ENCODE data around the gene PELI2. TPM values are rescaled to one million over a fixed set of nuclear protein-coding genes. Genes with fewer than 3 reads are reported as not detected.
A peak's percentile ranks its signal among the peaks of the same experiment; 100 is the strongest.

The PELI2 gene
- total RNA-seq, 2 donors from 2014 or later, result 1.1 to 2.4 TPM

- H3K4me3 Mint-ChIP-seq, result no peak overlapping the region
- no peak for ATAC-seq
- H3K9me3 Mint-ChIP-seq, result no peaks in the 10 kb centered on the region
These were observed 78.9 kb downstream of the PELI2 start for GRCh38 chr14:56197150-56197549.

GRCh38 chr14:56198438-56198837 is 80.2 kb downstream of the PELI2 start:
- H3K27me3 Mint-ChIP-seq, result no peaks in the 10 kb centered on the region
- H3K9me3 Mint-ChIP-seq, result no peaks in the 10 kb centered on the region
- no peak for ATAC-seq
- H3K27ac Mint-ChIP-seq, result no peak overlapping the region
- H3K36me3 Mint-ChIP-seq, result no peaks in the 10 kb centered on the region
- H3K4me1 Mint-ChIP-seq (ENCODE audit: low read depth in 2 of 2), result peaks cover 12 to 19% of the 10 kb centered on the region in 2 donors
- H3K4me3 Mint-ChIP-seq, result no peak overlapping the region
- no peak for DNase-seq (ENCODE audit: low spot score)

More at GRCh38 chr14:56197150-56197549, 78.9 kb downstream of the PELI2 start:
- DNase-seq (ENCODE audit: low spot score), result no peak
- no peaks in the 10 kb centered on the region for H3K27me3 Mint-ChIP-seq
- no peak overlapping the region for H3K27ac Mint-ChIP-seq
- no peaks in the 10 kb centered on the region for H3K36me3 Mint-ChIP-seq
- peaks cover 12 to 19% of the 10 kb centered on the region in 2 donors for H3K4me1 Mint-ChIP-seq (ENCODE audit: low read depth in 2 of 2)

GRCh38 chr14:56199095-56199981 is 81.1 kb downstream of the PELI2 start:
- Mint-ChIP-seq H3K36me3 (no peaks in the 10 kb centered on the region), H3K27me3 (no peaks in the 10 kb centered on the region), H3K4me1 (ENCODE audit: low read depth in 2 of 2) (peaks cover 9 to 16% of the 10 kb centered on the region in 2 donors), H3K9me3 (no peaks in the 10 kb centered on the region), H3K27ac (no peak overlapping the region), H3K4me3 (no peak overlapping the region)
- ATAC-seq, result peak in 1 of 2 donors; percentile 32
- DNase-seq (ENCODE audit: low spot score), result no peak

GRCh38 chr14:56199982-56200577 is 81.9 kb downstream of the PELI2 start:
- Mint-ChIP-seq H3K36me3 (no peaks in the 10 kb centered on the region), H3K4me1 (ENCODE audit: low read depth in 2 of 2) (peaks cover 8 to 9% of the 10 kb centered on the region in 2 donors), H3K9me3 (no peaks in the 10 kb centered on the region), H3K27ac (no peak overlapping the region), H3K4me3 (no peak overlapping the region), H3K27me3 (no peaks in the 10 kb centered on the region)
- DNase-seq (ENCODE audit: low spot score) (no peak), ATAC-seq (no peak)

GRCh38 chr14:56202256-56202655 is 84.0 kb downstream of the PELI2 start:
- ATAC-seq, result no peak
- DNase-seq (ENCODE audit: low spot score), result no peak
- no peaks in the 10 kb centered on the region for H3K36me3 Mint-ChIP-seq
- no peaks in the 10 kb centered on the region for H3K9me3 Mint-ChIP-seq
- no peak overlapping the region for H3K27ac Mint-ChIP-seq
- no peaks in the 10 kb centered on the region for H3K4me1 Mint-ChIP-seq (ENCODE audit: low read depth in 2 of 2)
- no peak overlapping the region for H3K4me3 Mint-ChIP-seq
- H3K27me3 Mint-ChIP-seq, result no peaks in the 10 kb centered on the region

- ATAC-seq (no peak), DNase-seq (ENCODE audit: low spot score) (no peak)
- Mint-ChIP-seq H3K36me3 (no peaks in the 10 kb centered on the region), H3K27ac (no peak overlapping the region), H3K4me1 (ENCODE audit: low read depth in 2 of 2) (peaks cover 13 to 14% of the 10 kb centered on the region in 2 donors), H3K4me3 (no peak overlapping the region), H3K27me3 (peaks cover 0 to 9% of the 10 kb centered on the region in 2 donors), H3K9me3 (no peaks in the 10 kb centered on the region)
These were observed 87.7 kb downstream of the PELI2 start for GRCh38 chr14:56205881-56206280.

GRCh38 chr14:56206596-56206995 is 88.4 kb downstream of the PELI2 start:
- DNase-seq (ENCODE audit: low spot score) (no peak), ATAC-seq (no peak)
- H3K27ac Mint-ChIP-seq, result no peak overlapping the region
- no peak overlapping the region for H3K4me3 Mint-ChIP-seq
- no peaks in the 10 kb centered on the region for H3K9me3 Mint-ChIP-seq
- no peaks in the 10 kb centered on the region for H3K36me3 Mint-ChIP-seq
- peaks cover 0 to 9% of the 10 kb centered on the region in 2 donors for H3K27me3 Mint-ChIP-seq
- peaks cover 20% of the 10 kb centered on the region in 2 donors for H3K4me1 Mint-ChIP-seq (ENCODE audit: low read depth in 2 of 2)

GRCh38 chr14:56207626-56208292 is 89.5 kb downstream of the PELI2 start:
- Mint-ChIP-seq H3K9me3 (no peaks in the 10 kb centered on the region), H3K27ac (no peak overlapping the region), H3K4me1 (ENCODE audit: low read depth in 2 of 2) (peaks cover 20 to 23% of the 10 kb centered on the region in 2 donors), H3K4me3 (no peak overlapping the region), H3K36me3 (no peaks in the 10 kb centered on the region), H3K27me3 (peaks cover 0 to 9% of the 10 kb centered on the region in 2 donors)
- DNase-seq (ENCODE audit: low spot score), result no peak
- no peak for ATAC-seq

GRCh38 chr14:56208520-56208919 is 90.3 kb downstream of the PELI2 start:
- Mint-ChIP-seq H3K4me3 (no peak overlapping the region), H3K27ac (no peak overlapping the region), H3K27me3 (peaks cover 0 to 9% of the 10 kb centered on the region in 2 donors), H3K9me3 (no peaks in the 10 kb centered on the region), H3K36me3 (no peaks in the 10 kb centered on the region), H3K4me1 (ENCODE audit: low read depth in 2 of 2) (peaks cover 20 to 27% of the 10 kb centered on the region in 2 donors)
- DNase-seq (ENCODE audit: low spot score), result no peak
- no peak for ATAC-seq

GRCh38 chr14:56210571-56210970 is 92.4 kb downstream of the PELI2 start:
- H3K4me3 Mint-ChIP-seq, result no peak overlapping the region
- no peak for ATAC-seq
- no peaks in the 10 kb centered on the region for H3K36me3 Mint-ChIP-seq
- H3K27me3 Mint-ChIP-seq, result peaks cover 0 to 9% of the 10 kb centered on the region in 2 donors
- H3K9me3 Mint-ChIP-seq, result no peaks in the 10 kb centered on the region
- no peak for DNase-seq (ENCODE audit: low spot score)
- H3K27ac Mint-ChIP-seq, result no peak overlapping the region
- peaks cover 20 to 27% of the 10 kb centered on the region in 2 donors for H3K4me1 Mint-ChIP-seq (ENCODE audit: low read depth in 2 of 2)

- Mint-ChIP-seq H3K4me3 (no peak overlapping the region), H3K36me3 (no peaks in the 10 kb centered on the region), H3K4me1 (ENCODE audit: low read depth in 2 of 2) (peaks cover 20 to 27% of the 10 kb centered on the region in 2 donors), H3K27me3 (peaks cover 0 to 9% of the 10 kb centered on the region in 2 donors), H3K9me3 (no peaks in the 10 kb centered on the region), H3K27ac (peak overlapping the region in 1 of 2 donors; percentile 32)
- peak; percentile 70 to 74 for ATAC-seq
- DNase-seq (ENCODE audit: low spot score), result no peak
These were observed 92.9 kb downstream of the PELI2 start for GRCh38 chr14:56211084-56211483.

- Mint-ChIP-seq H3K36me3 (no peaks in the 10 kb centered on the region), H3K27ac (peak overlapping the region in 1 of 2 donors; percentile 32), H3K4me3 (no peak overlapping the region), H3K27me3 (peaks cover 0 to 9% of the 10 kb centered on the region in 2 donors), H3K9me3 (no peaks in the 10 kb centered on the region), H3K4me1 (ENCODE audit: low read depth in 2 of 2) (peaks cover 20 to 27% of the 10 kb centered on the region in 2 donors)
- ATAC-seq (no peak), DNase-seq (ENCODE audit: low spot score) (no peak)
These were observed 93.6 kb downstream of the PELI2 start for GRCh38 chr14:56211844-56212243.

- no peak for ATAC-seq
- Mint-ChIP-seq H3K36me3 (no peaks in the 10 kb centered on the region), H3K4me1 (ENCODE audit: low read depth in 2 of 2) (peaks cover 20 to 27% of the 10 kb centered on the region in 2 donors), H3K27me3 (peaks cover 0 to 9% of the 10 kb centered on the region in 2 donors), H3K4me3 (no peak overlapping the region), H3K9me3 (no peaks in the 10 kb centered on the region), H3K27ac (no peak overlapping the region)
- no peak for DNase-seq (ENCODE audit: low spot score)
These were observed 94.3 kb downstream of the PELI2 start for GRCh38 chr14:56212521-56212920.

GRCh38 chr14:56213306-56213705 is 95.1 kb downstream of the PELI2 start:
- ATAC-seq (no peak), DNase-seq (ENCODE audit: low spot score) (no peak)
- Mint-ChIP-seq H3K27ac (no peak overlapping the region), H3K4me1 (ENCODE audit: low read depth in 2 of 2) (peaks cover 20 to 24% of the 10 kb centered on the region in 2 donors), H3K4me3 (no peak overlapping the region), H3K27me3 (peaks cover 0 to 9% of the 10 kb centered on the region in 2 donors), H3K36me3 (no peaks in the 10 kb centered on the region), H3K9me3 (no peaks in the 10 kb centered on the region)

Data from natural killer cell treated with Interleukin-12 subunit alpha and Interleukin-12 subunit beta and Interleukin-15 and Interleukin-18, amount 100 ng/mL, for 72 hours (primary cell).